ENCODE measurements around the gene MEIS2.

Gene MEIS2

GRCh38 chr15:37101980-37102304 is 1.6 kb upstream of the MEIS2 start:
- no peak for ATAC-seq (replicated peaks)
- Mint-ChIP-seq H3K4me1 (ENCODE audit: low read depth in 2 of 2) (peaks cover 32 to 39% of the 10 kb centered on the region in 2 donors), H3K4me3 (peak overlapping the region; percentile 84 to 94), H3K27me3 (peaks cover 70 to 85% of the 10 kb centered on the region in 2 donors), H3K27ac (no peak overlapping the region), H3K9me3 (peaks cover 0 to 2% of the 10 kb centered on the region in 2 donors), H3K36me3 (ENCODE audit: insufficient read depth) (peaks cover 27% of the 10 kb centered on the region)
- no peak for DNase-seq

GRCh38 chr15:37100966-37101215 is 542 bp upstream of the MEIS2 start:
- no peak for ATAC-seq (replicated peaks)
- Mint-ChIP-seq H3K9me3 (no peaks in the 10 kb centered on the region), H3K4me3 (peak overlapping the region; percentile 84 to 94), H3K27me3 (peaks cover 68 to 85% of the 10 kb centered on the region in 2 donors), H3K27ac (peak overlapping the region; percentile 64 to 88), H3K36me3 (ENCODE audit: insufficient read depth) (peaks cover 29% of the 10 kb centered on the region), H3K4me1 (ENCODE audit: low read depth in 2 of 2) (peaks cover 33 to 41% of the 10 kb centered on the region in 2 donors)
- DNase-seq: no peak

GRCh38 chr15:37099319-37100108 is 835 bp downstream of the MEIS2 start:
- H3K27ac Mint-ChIP-seq: peak overlapping the region; percentile 64 to 88
- peaks cover 69 to 88% of the 10 kb centered on the region in 2 donors for H3K27me3 Mint-ChIP-seq
- H3K4me1 Mint-ChIP-seq (ENCODE audit: low read depth in 2 of 2): peaks cover 35 to 41% of the 10 kb centered on the region in 2 donors
- H3K4me3 Mint-ChIP-seq: peak overlapping the region; percentile 84 to 94
- DNase-seq: no peak
- no peaks in the 10 kb centered on the region for H3K9me3 Mint-ChIP-seq
- H3K36me3 Mint-ChIP-seq (ENCODE audit: insufficient read depth): peaks cover 29% of the 10 kb centered on the region
- ATAC-seq (replicated peaks): peak; percentile 22

- Mint-ChIP-seq H3K9me3 (no peaks in the 10 kb centered on the region), H3K27ac (peak overlapping the region; percentile 77 to 79), H3K4me1 (ENCODE audit: low read depth in 2 of 2) (peaks cover 35 to 41% of the 10 kb centered on the region in 2 donors), H3K27me3 (peaks cover 69 to 88% of the 10 kb centered on the region in 2 donors), H3K36me3 (ENCODE audit: insufficient read depth) (peaks cover 29% of the 10 kb centered on the region), H3K4me3 (peak overlapping the region; percentile 84 to 94)
- DNase-seq (no peak), ATAC-seq (replicated peaks) (peak; percentile 68)
These were observed 1.7 kb downstream of the MEIS2 start for GRCh38 chr15:37098468-37099318.

- Mint-ChIP-seq H3K9me3 (no peaks in the 10 kb centered on the region), H3K27ac (peak overlapping the region; percentile 77 to 79), H3K4me1 (ENCODE audit: low read depth in 2 of 2) (peaks cover 34 to 37% of the 10 kb centered on the region in 2 donors), H3K4me3 (peak overlapping the region; percentile 84 to 94), H3K36me3 (ENCODE audit: insufficient read depth) (peaks cover 24% of the 10 kb centered on the region), H3K27me3 (peaks cover 74 to 89% of the 10 kb centered on the region in 2 donors)
- ATAC-seq (replicated peaks) (no peak), DNase-seq (no peak)
These were observed 3.0 kb downstream of the MEIS2 start for GRCh38 chr15:37097144-37097919.

- Mint-ChIP-seq H3K36me3 (ENCODE audit: insufficient read depth) (peaks cover 23% of the 10 kb centered on the region), H3K9me3 (no peaks in the 10 kb centered on the region), H3K4me3 (peak overlapping the region; percentile 84 to 94), H3K27ac (no peak overlapping the region), H3K4me1 (ENCODE audit: low read depth in 2 of 2) (peaks cover 31 to 37% of the 10 kb centered on the region in 2 donors), H3K27me3 (peaks cover 71 to 83% of the 10 kb centered on the region in 2 donors)
- no peak for ATAC-seq (replicated peaks)
- DNase-seq: no peak
These were observed 3.7 kb downstream of the MEIS2 start for GRCh38 chr15:37096558-37097143.

- Mint-ChIP-seq H3K27me3 (peaks cover 70 to 77% of the 10 kb centered on the region in 2 donors), H3K4me3 (no peak overlapping the region), H3K9me3 (no peaks in the 10 kb centered on the region), H3K27ac (no peak overlapping the region), H3K36me3 (ENCODE audit: insufficient read depth) (peaks cover 23% of the 10 kb centered on the region), H3K4me1 (ENCODE audit: low read depth in 2 of 2) (peaks cover 26 to 33% of the 10 kb centered on the region in 2 donors)
- no peak for DNase-seq
- ATAC-seq (replicated peaks): no peak
These were observed 4.4 kb downstream of the MEIS2 start for GRCh38 chr15:37095770-37096557.

GRCh38 chr15:37094915-37095711 is 5.2 kb downstream of the MEIS2 start:
- Mint-ChIP-seq H3K4me1 (ENCODE audit: low read depth in 2 of 2) (peaks cover 21 to 25% of the 10 kb centered on the region in 2 donors), H3K27ac (no peak overlapping the region), H3K9me3 (no peaks in the 10 kb centered on the region), H3K36me3 (ENCODE audit: insufficient read depth) (peaks cover 17% of the 10 kb centered on the region), H3K27me3 (peaks cover 65 to 68% of the 10 kb centered on the region in 2 donors), H3K4me3 (no peak overlapping the region)
- no peak for ATAC-seq (replicated peaks)
- DNase-seq: no peak

GRCh38 chr15:37094333-37094914 is 5.9 kb downstream of the MEIS2 start:
- H3K27me3 Mint-ChIP-seq: peaks cover 62 to 64% of the 10 kb centered on the region in 2 donors
- H3K9me3 Mint-ChIP-seq: no peaks in the 10 kb centered on the region
- no peak for DNase-seq

GRCh38 chr15:37093480-37094332 is 6.6 kb downstream of the MEIS2 start:
- H3K9me3 Mint-ChIP-seq: no peaks in the 10 kb centered on the region
- DNase-seq: no peak
- peaks cover 62 to 69% of the 10 kb centered on the region in 2 donors for H3K27me3 Mint-ChIP-seq
- H3K27ac Mint-ChIP-seq: no peak overlapping the region
- no peak overlapping the region for H3K4me3 Mint-ChIP-seq
- H3K36me3 Mint-ChIP-seq (ENCODE audit: insufficient read depth): peaks cover 15% of the 10 kb centered on the region
- ATAC-seq (replicated peaks): no peak
- peaks cover 17 to 19% of the 10 kb centered on the region in 2 donors for H3K4me1 Mint-ChIP-seq (ENCODE audit: low read depth in 2 of 2)

More at GRCh38 chr15:37094333-37094914, 5.9 kb downstream of the MEIS2 start:
- peaks cover 15% of the 10 kb centered on the region for H3K36me3 Mint-ChIP-seq (ENCODE audit: insufficient read depth)
- H3K4me3 Mint-ChIP-seq: no peak overlapping the region
- H3K27ac Mint-ChIP-seq: no peak overlapping the region
- ATAC-seq (replicated peaks): no peak
- H3K4me1 Mint-ChIP-seq (ENCODE audit: low read depth in 2 of 2): peaks cover 20 to 22% of the 10 kb centered on the region in 2 donors
